Aorta (tissue), 5 donors: Measurements from ENCODE around the gene TMTC2. TPM values are rescaled to one million over a fixed set of nuclear protein-coding genes. Genes with fewer than 3 reads are reported as not detected.

Experiments used
- ATAC-seq: fragments of 200-7000 bp; cut with Tn5 transposase; one replicate; pipeline ENCODE4 v1.9.1; 2022; ENCODE audit warnings: moderate library complexity; ENCODE audit not compliant: low FRiP score
- DNase-seq, 2 donors: peaks; one replicate each; pipeline ENCODE4 v3.0.0-alpha.2; 2020
- H3K27ac ChIP-seq, 2 donors: one replicate each; pipeline ENCODE4 v1.5.1; 2013; ENCODE audit warnings: low read length in 2 of 2, mild to moderate bottlenecking in 2 of 2, moderate library complexity in 2 of 2, control low read depth in 1 of 2, inconsistent platforms in 1 of 2, low read depth in 1 of 2
- H3K27me3 ChIP-seq, 2 donors: one replicate each; pipeline ENCODE4 v1.6.1; 2013; ENCODE audit warnings: control low read depth in 1 of 2, low read length in 1 of 2, mild to moderate bottlenecking in 1 of 2, moderate library complexity in 1 of 2; ENCODE audit not compliant: insufficient read depth in 2 of 2, control insufficient read depth in 1 of 2
- H3K36me3 ChIP-seq, 2 donors: one replicate each; pipeline ENCODE4 v1.6.1; 2013; ENCODE audit warnings: control low read depth in 1 of 2, low read length in 1 of 2, mild to moderate bottlenecking in 1 of 2; ENCODE audit not compliant: insufficient read depth in 2 of 2, control insufficient read depth in 1 of 2
- H3K4me1 ChIP-seq, 2 donors: one replicate each; pipeline ENCODE4 v1.6.1; 2013; ENCODE audit warnings: low read length in 2 of 2, control low read depth in 1 of 2, mild to moderate bottlenecking in 1 of 2, moderate library complexity in 1 of 2; ENCODE audit not compliant: insufficient read depth in 2 of 2, control insufficient read depth in 1 of 2
- H3K4me3 ChIP-seq, 2 donors: one replicate each; pipeline ENCODE4 v1.5.1; 2013; ENCODE audit warnings: low read length in 2 of 2, control low read depth in 1 of 2, mild to moderate bottlenecking in 1 of 2
- H3K9me3 ChIP-seq: one replicate; pipeline ENCODE4 v1.6.1; 2013; ENCODE audit warnings: mild to moderate bottlenecking, low read length; ENCODE audit not compliant: control insufficient read depth
- WGBS, 2 donors: extraction: QIAGEN DNeasy Blood & Tissue Kit; methylation state at CpG; one replicate each; pipeline ENCODE4 v1.1.7; 2013; 5-methylcytosine and 5-hydroxymethylcytosine counted together
- intact Hi-C, 2 donors: fragments of 100-400 bp; cut with DNase I; formaldehyde crosslinking; loops; one replicate each; pipeline versions ENCODE4 v1.14.2 to v1.15.0; 2022
- long read RNA-seq, 2 donors: library from polyadenylated mRNA; unstranded; transcript quantifications; one replicate each; pipeline ENCODE4 v2.0.0, GENCODE V29; 2020 to 2021
- polyA plus RNA-seq, 2 donors: library from polyadenylated mRNA; stranded (reverse); fragments of 200-250 nt; gene quantifications; one replicate each; pipeline ENCODE4 v1.2.3, GENCODE V29; 2013
- total RNA-seq, 2 donors: library from RNA; stranded (reverse); fragmentation: NEBNext Ultra II Directional; extraction: Animal tissue kit (Norgen Biotek cat#: 25700); gene quantifications; one replicate each; pipeline ENCODE4 v1.2.1, GENCODE V29; 2021
- donor health status: healthy with polysubstance abuse.
- donor health status: Bipolar disorder and iron deficiency.
- donor health status: DM: no; HTN: no; CAD: no.
- donor health status: DM: no; HTN: no; CAD: no.
- donor health status: DM: yes; HTN: yes; CAD: no.

Gene TMTC2
- 10 to 100 TPM in 1 of 2 donors, 1 to 10 TPM in 1; 5.7 to 10.9 TPM for total RNA-seq
- 1 to 10 TPM in 1 of 2 donors, under 1 TPM in 1; 0.50 to 1.6 TPM for polyA plus RNA-seq
- long read RNA-seq, donor 1, partial matches to known transcripts = 2 of 2 reads
- long read RNA-seq, donor 1, other reads (novel, unspliced or antisense) = 0 of 2 reads
- long read RNA-seq, donor 2, partial matches to known transcripts = 0 of 8 reads
- long read RNA-seq, donor 2, other reads (novel, unspliced or antisense) = 8 of 8 reads

- Histone ChIP-seq H3K9me3 (no peaks in the 10 kb centered on the region), H3K36me3 (no peaks in the 10 kb centered on the region), H3K4me3 (peak within 1 kb of the TSS; percentile 64 to 84), H3K4me1 (no peaks in the 10 kb centered on the region), H3K27ac (peak within 1 kb of the TSS in 1 of 2 donors; percentile 74), H3K27me3 (no peaks in the 10 kb centered on the region)
- DNase-seq (peak; percentile 95 to 96), ATAC-seq (peak; percentile 99)
- WGBS, 2 donors = 0 to 1% methylated on average over 39 of the region's 39 CpGs
- intact Hi-C loops = no loop called here
Observed at GRCh38 chr12:82686168-82687020, at the start of gene TMTC2. TSS of gene TMTC2 (plus strand) at chr12:82686906.

GRCh38 chr12:82638324-82638723 is 48.4 kb upstream of the TMTC2 start:
- Histone ChIP-seq H3K36me3 (no peaks in the 10 kb centered on the region), H3K4me1 (no peaks in the 10 kb centered on the region), H3K4me3 (no peak overlapping the region), H3K9me3 (no peaks in the 10 kb centered on the region), H3K27me3 (no peaks in the 10 kb centered on the region), H3K27ac (no peak overlapping the region)
- intact Hi-C loops = no loop called here
- ATAC-seq (no peak), DNase-seq (no peak)
- WGBS, 2 donors = 92 to 93% methylated on average over 1 of the region's 1 CpG

- Histone ChIP-seq H3K4me1 (no peaks in the 10 kb centered on the region), H3K9me3 (no peaks in the 10 kb centered on the region), H3K27me3 (no peaks in the 10 kb centered on the region), H3K27ac (no peak overlapping the region), H3K4me3 (no peak overlapping the region), H3K36me3 (no peaks in the 10 kb centered on the region)
- ATAC-seq = no peak
- DNase-seq = no peak
- intact Hi-C loops = no loop called here
- 69% methylated on average over 2 of the region's 2 CpGs for WGBS, 2 donors
Observed at GRCh38 chr12:82644896-82645295, 41.8 kb upstream of the TMTC2 start.

- no peaks in the 10 kb centered on the region for H3K36me3 ChIP-seq
- H3K4me1 ChIP-seq = no peaks in the 10 kb centered on the region
- no peaks in the 10 kb centered on the region for H3K27me3 ChIP-seq
- H3K4me3 ChIP-seq = no peak overlapping the region
- DNase-seq (no peak), ATAC-seq (no peak)
- no peaks in the 10 kb centered on the region for H3K9me3 ChIP-seq
- intact Hi-C loops = no loop called here
- no peak overlapping the region for H3K27ac ChIP-seq
Observed at GRCh38 chr12:82645414-82645813, 41.3 kb upstream of the TMTC2 start.

- Histone ChIP-seq H3K9me3 (no peaks in the 10 kb centered on the region), H3K4me1 (no peaks in the 10 kb centered on the region), H3K27me3 (no peaks in the 10 kb centered on the region), H3K36me3 (no peaks in the 10 kb centered on the region), H3K4me3 (no peak overlapping the region), H3K27ac (no peak overlapping the region)
- 67 to 68% methylated on average over 4 of the region's 4 CpGs for WGBS, 2 donors
- intact Hi-C loops = no loop called here
- ATAC-seq (no peak), DNase-seq (no peak)
Observed at GRCh38 chr12:82647853-82648252, 38.9 kb upstream of the TMTC2 start.

- ATAC-seq (no peak), DNase-seq (no peak)
- intact Hi-C loops = no loop called here
- Histone ChIP-seq H3K4me3 (no peak overlapping the region), H3K9me3 (no peaks in the 10 kb centered on the region), H3K27ac (no peak overlapping the region), H3K27me3 (no peaks in the 10 kb centered on the region), H3K4me1 (no peaks in the 10 kb centered on the region), H3K36me3 (no peaks in the 10 kb centered on the region)
- WGBS, 2 donors = 73 to 77% methylated on average over 5 of the region's 5 CpGs
Observed at GRCh38 chr12:82648259-82648909, 38.3 kb upstream of the TMTC2 start.

- DNase-seq = no peak
- 71 to 73% methylated on average over 3 of the region's 3 CpGs for WGBS, 2 donors
- no peak overlapping the region for H3K27ac ChIP-seq
Observed at GRCh38 chr12:82650627-82651337, 35.9 kb upstream of the TMTC2 start.

GRCh38 chr12:82651489-82651888 is 35.2 kb upstream of the TMTC2 start:
- WGBS, 2 donors = 77 to 79% methylated on average over 4 of the region's 4 CpGs
- Histone ChIP-seq H3K27ac (no peak overlapping the region), H3K27me3 (no peaks in the 10 kb centered on the region), H3K36me3 (no peaks in the 10 kb centered on the region), H3K4me1 (no peaks in the 10 kb centered on the region), H3K4me3 (no peak overlapping the region), H3K9me3 (no peaks in the 10 kb centered on the region)
- intact Hi-C loops = no loop called here
- ATAC-seq = no peak
- DNase-seq = no peak

More at GRCh38 chr12:82650627-82651337, 35.9 kb upstream of the TMTC2 start:
- H3K4me3 ChIP-seq = no peak overlapping the region
- no peaks in the 10 kb centered on the region for H3K36me3 ChIP-seq
- ATAC-seq = no peak
- intact Hi-C loops = no loop called here
- H3K27me3 ChIP-seq = no peaks in the 10 kb centered on the region
- H3K4me1 ChIP-seq = no peaks in the 10 kb centered on the region
- no peaks in the 10 kb centered on the region for H3K9me3 ChIP-seq
